Measurements from ENCODE around the gene TMEM178B. TPM values are rescaled to one million over a fixed set of nuclear protein-coding genes. Genes with fewer than 3 reads are reported as not detected.
"Not testable (repeated sequence)": the region's sequence is repeated elsewhere in the genome, so short reads cannot be mapped to it uniquely, and the experiment has no call there.

The TMEM178B gene
- total RNA-seq, 1 donor from 2014 or later, result 87.0 TPM

- no peak for DNase-seq (ENCODE audit: low read depth)
These were observed 513 bp downstream of the TMEM178B start for GRCh38 chr7:141074162-141074991.

DNA sequence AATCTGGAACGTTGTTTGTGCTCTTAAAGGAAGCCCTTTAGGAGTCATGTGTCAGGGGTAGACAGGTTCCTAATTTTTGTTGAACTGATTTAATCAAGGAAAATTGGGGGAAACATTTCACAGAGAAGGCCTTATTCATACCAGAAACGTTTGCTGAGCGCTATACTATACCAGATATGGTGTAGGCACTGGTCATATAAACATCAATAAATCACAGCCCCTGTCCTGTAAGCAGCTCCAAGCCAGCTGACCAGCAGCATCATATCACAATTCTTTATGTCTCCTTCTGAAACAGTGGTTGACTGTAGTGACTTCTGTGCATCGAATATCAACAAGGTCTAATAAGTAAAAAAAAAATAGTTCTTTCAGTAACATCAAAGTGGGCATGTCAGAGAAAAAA lies 1.1 kb downstream of the TMEM178B start:
- DNase-seq (ENCODE audit: low read depth), result no peak

DNA sequence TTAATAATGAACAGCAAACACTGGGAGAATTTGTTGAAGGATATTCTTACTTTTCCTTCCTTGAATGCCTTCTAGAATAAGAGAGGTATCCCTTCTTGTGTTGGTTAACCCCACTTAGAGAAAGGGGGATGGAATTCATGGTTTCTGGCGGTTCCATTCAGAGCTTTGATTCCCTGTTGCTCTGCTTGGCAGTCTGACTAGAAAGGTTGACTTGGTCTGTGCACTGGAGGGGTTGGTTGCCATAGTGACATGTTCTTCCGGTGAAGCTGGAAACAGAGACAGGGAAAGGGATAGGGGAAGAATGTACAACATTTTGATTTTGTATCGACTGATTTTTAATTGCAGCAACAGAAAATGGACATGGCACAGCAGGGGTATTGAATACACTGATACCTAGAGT lies 2.5 kb downstream of the TMEM178B start:
- peak; percentile 79 for DNase-seq (ENCODE audit: low read depth)

DNA sequence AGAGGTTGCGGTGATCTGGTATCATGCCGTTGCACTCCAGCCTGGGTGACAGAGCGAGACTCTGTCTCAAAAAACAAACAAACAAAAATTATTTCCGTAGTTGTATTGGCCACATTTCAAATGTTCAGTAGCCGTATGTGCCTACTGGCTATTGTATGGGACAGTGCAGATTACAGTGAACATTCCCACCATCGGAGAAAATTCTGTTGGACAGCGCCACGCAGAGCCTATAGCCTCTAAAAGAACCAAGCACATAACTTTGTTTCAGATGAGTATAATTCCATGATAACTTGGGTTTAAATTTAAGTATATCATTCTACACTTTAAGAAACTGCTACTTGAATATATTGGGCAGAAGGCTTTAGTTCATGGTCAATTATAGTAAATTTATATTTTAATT lies 5.4 kb downstream of the TMEM178B start:
- DNase-seq (ENCODE audit: low read depth), result no peak

GRCh38 chr7:141089490-141089889 lies 15.6 kb downstream of the TMEM178B start:
- not testable (repeated sequence) for DNase-seq (ENCODE audit: low read depth)

DNA sequence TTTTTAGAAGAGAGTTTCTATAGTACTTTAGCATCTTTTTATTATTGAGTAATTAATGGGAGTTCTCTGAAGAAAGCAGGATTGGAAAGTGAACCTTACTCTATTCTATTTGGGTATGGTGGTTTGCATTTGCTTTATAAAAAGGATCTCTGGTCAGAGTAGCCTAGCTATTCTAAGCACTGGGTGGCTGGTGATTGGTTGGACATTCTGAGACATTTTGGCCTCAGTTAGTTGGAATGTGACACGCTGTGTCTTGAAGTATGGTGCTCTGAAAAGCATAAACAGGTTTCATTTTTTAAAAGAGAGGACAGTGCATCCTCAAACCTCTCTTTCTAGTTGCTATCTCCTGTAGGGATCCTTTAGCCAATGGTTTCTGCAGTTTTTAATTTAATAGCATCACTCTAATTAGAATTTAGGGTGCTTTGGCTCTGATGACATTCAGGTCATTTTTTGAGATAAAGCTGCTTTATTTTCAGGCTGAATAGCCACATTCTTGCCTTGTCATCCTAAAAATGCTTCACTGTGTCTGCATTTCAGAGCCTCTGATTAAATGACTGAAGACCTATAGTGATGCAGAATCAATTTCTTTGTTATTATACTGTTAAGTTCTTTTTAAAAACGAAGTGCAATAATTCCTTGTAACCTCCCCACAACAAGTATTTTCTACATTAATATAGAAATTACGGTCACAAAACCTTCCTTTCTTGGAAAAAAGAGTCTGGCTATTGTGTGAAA lies 20.6 kb downstream of the TMEM178B start:
- DNase-seq (ENCODE audit: low read depth), result no peak

GRCh38 chr7:141097430-141097829 lies 23.6 kb downstream of the TMEM178B start:
- peak; percentile 19 for DNase-seq (ENCODE audit: low read depth)

DNA sequence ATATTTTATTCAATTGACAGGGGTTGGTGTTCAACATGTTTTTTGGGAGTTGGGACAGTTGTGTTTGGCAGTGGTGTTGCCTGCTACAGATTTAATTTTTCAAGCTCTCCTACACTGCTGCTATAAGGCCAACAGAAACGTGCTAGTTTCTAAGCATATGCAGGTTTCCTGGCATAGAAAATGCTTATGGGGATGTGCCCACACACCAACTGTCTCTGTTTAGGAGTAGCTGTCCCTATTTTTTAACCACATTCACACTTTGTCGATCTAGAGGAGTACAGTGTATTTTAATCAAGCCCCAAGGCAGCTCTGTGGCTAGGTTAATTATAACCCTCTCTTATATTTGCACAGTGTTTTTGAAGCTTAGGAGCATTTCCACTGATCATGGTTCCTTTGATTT lies 28.6 kb downstream of the TMEM178B start:
- no peak for DNase-seq (ENCODE audit: low read depth)

GRCh38 chr7:141103847-141104429 lies 30.1 kb downstream of the TMEM178B start:
- no peak for DNase-seq (ENCODE audit: low read depth)

DNA sequence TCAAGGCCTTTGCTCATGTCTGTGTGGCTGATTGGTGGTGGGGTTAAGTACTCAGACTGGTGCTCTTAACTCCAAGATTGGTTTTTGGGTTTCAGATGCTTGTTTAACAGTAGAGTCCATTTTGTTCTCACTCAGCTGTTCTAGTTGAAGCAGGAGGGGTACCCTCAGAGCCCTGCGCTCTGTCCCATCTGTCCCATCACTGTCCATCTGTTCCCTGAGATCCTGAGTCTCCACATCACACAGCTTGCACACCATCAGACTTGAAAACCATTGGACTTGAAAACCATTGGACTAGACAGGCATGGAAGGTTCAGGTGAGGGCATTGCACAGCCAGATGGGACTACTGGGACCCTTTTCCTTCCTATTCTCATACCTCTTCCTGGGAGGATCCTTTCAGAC lies 39.3 kb downstream of the TMEM178B start:
- DNase-seq (ENCODE audit: low read depth), result no peak

GRCh38 chr7:141114029-141114664 lies 40.3 kb downstream of the TMEM178B start:
- DNase-seq (ENCODE audit: low read depth), result no peak

DNA sequence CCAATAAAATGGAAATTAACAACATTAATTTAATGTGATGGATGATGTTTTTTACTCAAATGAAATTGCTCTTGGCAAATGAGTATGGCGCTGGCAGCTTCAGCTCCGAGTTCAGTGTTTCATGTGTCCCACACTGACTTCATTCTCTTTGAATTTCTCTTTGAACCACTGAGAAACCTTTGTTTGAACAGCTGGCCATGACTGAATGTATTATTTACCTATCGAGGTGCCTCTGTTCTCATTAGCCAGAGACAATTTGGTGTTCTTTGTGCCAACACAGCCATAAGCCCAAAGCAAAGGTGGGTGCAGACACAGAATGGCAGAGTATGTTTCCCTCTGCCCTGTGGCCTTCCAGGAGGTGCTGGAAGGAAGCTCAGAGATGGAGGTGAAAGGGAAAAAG lies 42.1 kb downstream of the TMEM178B start:
- no peak for DNase-seq (ENCODE audit: low read depth)

GRCh38 chr7:141116661-141117060 lies 42.8 kb downstream of the TMEM178B start:
- DNase-seq (ENCODE audit: low read depth), result not testable (repeated sequence)

DNA sequence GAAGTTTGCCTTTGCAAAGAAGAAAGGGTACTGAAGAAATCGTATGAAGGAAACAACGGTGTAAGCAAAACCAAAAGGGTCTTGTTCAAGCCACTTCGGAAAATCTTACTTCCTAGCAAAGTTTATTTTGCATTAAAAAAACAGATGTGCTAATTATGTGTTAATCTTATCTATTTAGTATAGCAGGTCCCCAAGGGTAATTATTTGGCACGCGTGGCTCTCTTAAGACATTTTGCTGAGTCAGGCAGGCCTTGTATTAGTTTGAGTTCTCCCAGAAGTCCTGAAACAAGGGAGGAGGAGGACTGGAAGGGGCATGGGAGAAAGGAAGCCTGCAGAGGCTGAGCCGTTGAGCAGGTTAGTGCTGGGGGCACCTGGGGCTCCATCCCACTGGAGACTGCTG lies 44.9 kb downstream of the TMEM178B start:
- DNase-seq (ENCODE audit: low read depth), result no peak

- no peak for DNase-seq (ENCODE audit: low read depth)
These were observed 45.3 kb downstream of the TMEM178B start for GRCh38 chr7:141119187-141119586.

GRCh38 chr7:141122736-141123135 lies 48.9 kb downstream of the TMEM178B start:
- DNase-seq (ENCODE audit: low read depth), result peak; percentile 28

GRCh38 chr7:141123522-141123921 lies 49.7 kb downstream of the TMEM178B start:
- no peak for DNase-seq (ENCODE audit: low read depth)

- no peak for DNase-seq (ENCODE audit: low read depth)
These were observed 52.2 kb downstream of the TMEM178B start for GRCh38 chr7:141126107-141126506.

GRCh38 chr7:141128506-141128905 lies 54.6 kb downstream of the TMEM178B start:
- DNase-seq (ENCODE audit: low read depth), result no peak

DNA sequence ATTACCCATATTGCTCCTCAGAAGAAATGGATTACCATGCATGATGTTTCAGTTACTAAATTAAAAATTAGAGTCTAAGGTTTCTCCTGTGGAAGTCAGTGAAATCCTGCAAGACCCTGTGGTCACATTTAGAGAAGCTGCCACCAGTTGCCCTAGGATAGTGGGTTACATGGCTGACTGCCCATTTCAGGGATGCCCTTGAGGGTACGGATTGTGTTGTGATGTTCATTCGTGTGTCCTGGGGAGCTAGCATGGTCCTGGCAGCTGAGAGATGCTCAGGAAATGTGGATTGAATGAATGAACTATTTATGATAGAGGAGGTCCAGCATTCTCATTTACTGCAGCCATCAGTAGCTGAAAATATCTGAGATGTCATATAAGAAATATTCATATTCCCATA lies 55.1 kb downstream of the TMEM178B start:
- DNase-seq (ENCODE audit: low read depth), result no peak

DNA sequence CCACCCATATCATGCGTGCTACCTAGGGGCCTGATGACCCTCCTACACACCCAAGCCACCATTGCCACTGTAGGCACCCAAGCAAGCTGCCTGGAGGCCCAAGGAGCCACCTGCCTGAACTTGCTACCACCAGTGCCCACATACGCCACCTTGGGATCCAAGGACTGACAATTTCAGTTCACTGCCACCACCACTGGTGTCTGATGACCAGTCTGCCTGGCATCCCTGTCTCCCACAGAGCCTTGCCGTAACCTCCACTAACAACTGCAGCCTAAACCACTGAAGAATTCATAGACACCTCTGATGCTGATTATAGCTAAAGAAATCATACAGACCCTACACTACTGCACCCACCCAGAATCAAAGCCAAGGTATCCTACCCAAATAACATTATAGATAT lies 58.8 kb downstream of the TMEM178B start:
- no peak for DNase-seq (ENCODE audit: low read depth)

GRCh38 chr7:141133646-141134045 lies 59.8 kb downstream of the TMEM178B start:
- peak; percentile 27 for DNase-seq (ENCODE audit: low read depth)

Measured in renal cortical epithelial cell (primary cell).